K562 (cell line): ENCODE measurements around the gene ARHGAP35. TPM values are rescaled to one million over a fixed set of nuclear protein-coding genes. Genes with fewer than 3 reads are reported as not detected.

Source experiments
- BRD9 ChIP-seq: fragments of 450-650 bp; IDR thresholded peaks from 2 replicates; pipeline ENCODE4 v1.6.1; 2018; ENCODE audit warnings: low read depth; ENCODE audit not compliant: partially characterized antibody
- CBX2 ChIP-seq: fragments of 200-600 bp; sonication (generic); IDR thresholded peaks from one replicate; pipeline ENCODE4 v1.6.1; 2012; ENCODE audit warnings: mild to moderate bottlenecking, low read length, inconsistent platforms; ENCODE audit not compliant: insufficient read depth, poor library complexity, severe bottlenecking
- FOXM1 ChIP-seq, 2 experiments: fragments of 450-650 bp in 1 of 2; sonication (generic) in 1 of 2; formaldehyde crosslinking in 1 of 2; IDR thresholded peaks; 2 replicates each; pipeline versions ENCODE4 v1.6.1 to v1.9.0; 2017 to 2022; ENCODE audit warnings: low read depth in 2 of 2, mild to moderate bottlenecking in 2 of 2, missing genetic modification reagents in 1 of 2, moderate library complexity in 1 of 2
- FUS ChIP-seq: fragments of 200-400 bp; formaldehyde crosslinking; optimal IDR thresholded peaks from 2 replicates; pipeline ENCODE3; 2017; ENCODE audit warnings: low read depth, low read length
- GATAD2B ChIP-seq: fragments of 450-650 bp; IDR thresholded peaks from 2 replicates; pipeline ENCODE4 v1.6.1; 2017; ENCODE audit warnings: mild to moderate bottlenecking, borderline replicate concordance
- HNRNPL ChIP-seq: fragments of 200-400 bp; formaldehyde crosslinking; IDR thresholded peaks from 2 replicates; pipeline ENCODE4 v1.6.1; 2017; ENCODE audit warnings: low read depth, mild to moderate bottlenecking, low read length
- LARP7 ChIP-seq: fragments of 450-650 bp; IDR thresholded peaks from 2 replicates; pipeline ENCODE4 v1.6.1; 2016
- NR2F6 ChIP-seq: fragments of 450-650 bp; formaldehyde crosslinking; IDR thresholded peaks from 2 replicates; pipeline ENCODE4 v1.4.0; 2020; ENCODE audit warnings: mild to moderate bottlenecking
- SAP30 ChIP-seq: fragments of 200-600 bp; sonication (generic); IDR thresholded peaks from 2 replicates; pipeline ENCODE4 v1.6.1; 2012; ENCODE audit warnings: borderline replicate concordance, low read depth, mild to moderate bottlenecking, moderate library complexity, low read length, control low read depth, inconsistent platforms; ENCODE audit not compliant: insufficient read depth, poor library complexity, severe bottlenecking
- SNIP1 ChIP-seq: fragments of 450-650 bp; IDR thresholded peaks from 2 replicates; pipeline ENCODE4 v1.7.1; 2017; ENCODE audit warnings: low read depth, mild to moderate bottlenecking
- SNRNP70 ChIP-seq: fragments of 200-400 bp; formaldehyde crosslinking; optimal IDR thresholded peaks from 2 replicates; pipeline ENCODE3; 2017; ENCODE audit warnings: low read depth, low read length
- SPI1 ChIP-seq: IDR thresholded peaks from 2 replicates; pipeline ENCODE4 v1.6.1; 2011; ENCODE audit warnings: low read depth, low read length, control low read depth, borderline replicate concordance
- TARDBP ChIP-seq: fragments of 450-650 bp; IDR thresholded peaks from 2 replicates; pipeline ENCODE4 v1.6.1; 2016
- TGIF2 ChIP-seq: sonication (generic); formaldehyde crosslinking; IDR thresholded peaks from 2 replicates; pipeline ENCODE4 v1.8.1; 2022; ENCODE audit warnings: mild to moderate bottlenecking, missing genetic modification reagents, moderate library complexity
- ZKSCAN8 ChIP-seq: fragments of 200-800 bp; sonication (Bioruptor generic); IDR thresholded peaks from 2 replicates; pipeline ENCODE4 v1.6.1; 2016; ENCODE audit warnings: missing genetic modification characterization, missing compliant biosample characterization
- ZNF12 ChIP-seq: sonication (generic); formaldehyde crosslinking; IDR thresholded peaks from 2 replicates; pipeline ENCODE4 v1.4.0; 2020; ENCODE audit warnings: mild to moderate bottlenecking, missing genetic modification reagents
- ZNF140 ChIP-seq: fragments of 250-450 bp; sonication (Bioruptor Pico); IDR thresholded peaks from 2 replicates; pipeline ENCODE4 v1.8.0; 2021; ENCODE audit warnings: moderate library complexity, mild to moderate bottlenecking, inconsistent platforms
- ZNF143 ChIP-seq: sonication (generic); formaldehyde crosslinking; IDR thresholded peaks from 2 replicates; pipeline ENCODE4 v1.9.0; 2022; ENCODE audit warnings: mild to moderate bottlenecking, missing genetic modification reagents
- ZNF232 ChIP-seq: sonication (generic); formaldehyde crosslinking; IDR thresholded peaks from 2 replicates; pipeline ENCODE4 v1.8.0; 2022; ENCODE audit warnings: mild to moderate bottlenecking, missing genetic modification reagents
- ZNF644 ChIP-seq: fragments of 200-800 bp; sonication (Bioruptor generic); IDR thresholded peaks from 2 replicates; pipeline ENCODE4 v1.6.1; 2016; ENCODE audit warnings: low read depth, missing genetic modification characterization, missing compliant biosample characterization
- ZNF695 ChIP-seq: fragments of 450-650 bp; formaldehyde crosslinking; IDR thresholded peaks from 2 replicates; pipeline ENCODE4 v1.4.0; 2020; ENCODE audit warnings: mild to moderate bottlenecking, moderate library complexity
- polyA plus RNA-seq, 8 experiments: library from polyadenylated mRNA; depleted of rRNA in 4 of 8; stranded (reverse) in 5 of 8; unstranded in 3 of 8; fragments of >200 nt; fragmentation: Nextera tagmentation in 2 of 8; fragmentation: Illumina TruSeq in 1 of 8; extraction: Ambion mirVana in 2 of 8; extraction: Trizol in 1 of 8; gene quantifications; 2 replicates each; pipeline versions ENCODE4 v1.2.1 to v1.2.3, GENCODE V29; 2011 to 2014; ENCODE audit warnings: inconsistent platforms in 1 of 8, missing spikeins in 1 of 8
- total RNA-seq, 7 experiments: library from RNA; depleted of rRNA in 6 of 7; stranded (reverse); fragments of >200 nt in 6 of 7; fragmentation: Illumina TruSeq in 2 of 7; extraction: Trizol in 2 of 7; gene quantifications; 2 replicates each; pipeline versions ENCODE4 v1.2.1 to v1.2.3, GENCODE V29; 2011 to 2021; ENCODE audit warnings: low replicate concordance in 1 of 7
- TF ChIP-seq, protein P1 (sequence below): fragments of 250-450 bp; sonication (Bioruptor Pico); IDR thresholded peaks from 2 replicates; pipeline ENCODE4 v1.5.1; 2021; ENCODE audit warnings: mild to moderate bottlenecking
- TF ChIP-seq, protein P2 (sequence below): fragments of 450-650 bp; formaldehyde crosslinking; IDR thresholded peaks from 2 replicates; pipeline ENCODE4 v1.4.0; 2020; ENCODE audit warnings: mild to moderate bottlenecking, moderate library complexity
- TF ChIP-seq, protein P3 (sequence below): fragments of 250-450 bp; sonication (Bioruptor Pico); IDR thresholded peaks from 2 replicates; pipeline ENCODE4 v1.9.0; 2021; ENCODE audit warnings: mild to moderate bottlenecking, inconsistent platforms

Gene ARHGAP35
- total and polyA plus RNA-seq, 9 of the 15 experiments (the other 6 are each of a cell fraction or from before 2014, with no cell fraction given) = 0.27 to 26.4 (median 10.2) TPM

DNA sequence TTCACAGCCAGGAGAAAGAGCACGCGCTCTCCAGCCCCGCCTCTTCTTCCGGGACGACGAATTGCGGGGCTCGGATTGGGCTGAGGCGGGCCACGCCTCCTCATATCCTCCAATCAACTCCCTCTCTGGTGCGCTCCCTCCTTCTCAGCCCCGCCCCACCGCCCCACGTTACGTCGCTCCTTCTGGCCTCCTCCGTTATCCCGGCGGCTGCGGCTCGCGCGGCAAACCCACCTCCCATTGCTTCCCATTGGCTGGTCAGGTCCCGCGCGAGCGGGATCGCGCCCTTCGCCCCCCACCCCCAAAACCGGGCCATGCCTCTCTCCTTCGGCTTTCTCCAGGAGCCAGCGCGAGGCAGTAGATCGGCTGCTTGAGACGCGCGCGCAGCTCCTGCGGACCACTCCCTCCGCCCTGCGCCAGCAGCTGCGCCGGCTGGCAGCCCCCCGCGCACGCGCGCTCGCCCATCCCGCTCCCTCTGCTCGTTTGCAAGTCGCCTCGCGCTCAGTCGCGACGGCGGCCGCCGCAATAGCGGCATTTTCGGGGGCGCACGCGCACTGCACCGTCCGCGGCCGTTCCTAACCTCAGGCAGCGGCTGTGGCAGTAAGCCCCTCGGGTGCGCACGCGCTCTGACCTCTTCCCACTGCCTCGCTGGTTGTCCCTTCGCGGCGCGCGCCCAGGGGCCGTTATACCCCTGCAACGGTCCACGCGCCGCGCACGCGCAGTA is 512 bp upstream of the ARHGAP35 start (continued):
- TF ChIP-seq, protein P1, sequence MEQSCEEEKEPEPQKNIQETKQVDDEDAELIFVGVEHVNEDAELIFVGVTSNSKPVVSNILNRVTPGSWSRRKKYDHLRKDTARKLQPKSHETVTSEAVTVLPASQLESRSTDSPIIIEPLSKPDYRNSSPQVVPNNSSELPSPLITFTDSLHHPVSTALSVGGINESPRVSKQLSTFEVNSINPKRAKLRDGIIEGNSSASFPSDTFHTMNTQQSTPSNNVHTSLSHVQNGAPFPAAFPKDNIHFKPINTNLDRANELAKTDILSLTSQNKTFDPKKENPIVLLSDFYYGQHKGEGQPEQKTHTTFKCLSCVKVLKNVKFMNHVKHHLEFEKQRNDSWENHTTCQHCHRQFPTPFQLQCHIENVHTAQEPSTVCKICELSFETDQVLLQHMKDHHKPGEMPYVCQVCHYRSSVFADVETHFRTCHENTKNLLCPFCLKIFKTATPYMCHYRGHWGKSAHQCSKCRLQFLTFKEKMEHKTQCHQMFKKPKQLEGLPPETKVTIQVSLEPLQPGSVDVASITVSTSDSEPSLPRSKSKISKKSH (CRISPR knock-in tag) = no peak
- TF ChIP-seq CBX2 (no peak), ZNF143 (CRISPR knock-in tag) (peak; percentile 61; the same call in 1 of the 2 replicates), HNRNPL (peak; percentile 71; the same call in 1 of the 2 replicates), SPI1 (no peak), ZNF232 (CRISPR knock-in tag) (0 out of 2 replicates have a peak, but pooled peaks have one; percentile 54), FOXM1 (IDR thresholded peaks at IDR 0.05; ENCODE audit: low read depth) (no peak), FOXM1 (CRISPR knock-in tag; IDR thresholded peaks at IDR 0.05; ENCODE audit: low read depth) (peak; percentile 87; the same call in 1 of the 2 replicates), NR2F6 (CRISPR knock-in tag) (no peak), ZKSCAN8 (no peak), SNIP1 (no peak), LARP7 (no peak), SNRNP70 (no peak), FUS (peak; percentile 41), TGIF2 (peak; percentile 82; the same call in 1 of the 2 replicates), SAP30 (peak; percentile 27), GATAD2B (no peak), ZNF644 (tag) (peak; percentile 61; the same call in 1 of the 2 replicates), ZNF140 (no peak), TARDBP (no peak), BRD9 (no peak), ZNF12 (CRISPR knock-in tag) (peak; percentile 80; the same call in 1 of the 2 replicates), ZNF695 (CRISPR knock-in tag) (no peak)
- TF ChIP-seq, protein P2, sequence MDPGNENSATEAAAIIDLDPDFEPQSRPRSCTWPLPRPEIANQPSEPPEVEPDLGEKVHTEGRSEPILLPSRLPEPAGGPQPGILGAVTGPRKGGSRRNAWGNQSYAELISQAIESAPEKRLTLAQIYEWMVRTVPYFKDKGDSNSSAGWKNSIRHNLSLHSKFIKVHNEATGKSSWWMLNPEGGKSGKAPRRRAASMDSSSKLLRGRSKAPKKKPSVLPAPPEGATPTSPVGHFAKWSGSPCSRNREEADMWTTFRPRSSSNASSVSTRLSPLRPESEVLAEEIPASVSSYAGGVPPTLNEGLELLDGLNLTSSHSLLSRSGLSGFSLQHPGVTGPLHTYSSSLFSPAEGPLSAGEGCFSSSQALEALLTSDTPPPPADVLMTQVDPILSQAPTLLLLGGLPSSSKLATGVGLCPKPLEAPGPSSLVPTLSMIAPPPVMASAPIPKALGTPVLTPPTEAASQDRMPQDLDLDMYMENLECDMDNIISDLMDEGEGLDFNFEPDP = peak; percentile 79; the same call in 1 of the 2 replicates
- TF ChIP-seq, protein P3, sequence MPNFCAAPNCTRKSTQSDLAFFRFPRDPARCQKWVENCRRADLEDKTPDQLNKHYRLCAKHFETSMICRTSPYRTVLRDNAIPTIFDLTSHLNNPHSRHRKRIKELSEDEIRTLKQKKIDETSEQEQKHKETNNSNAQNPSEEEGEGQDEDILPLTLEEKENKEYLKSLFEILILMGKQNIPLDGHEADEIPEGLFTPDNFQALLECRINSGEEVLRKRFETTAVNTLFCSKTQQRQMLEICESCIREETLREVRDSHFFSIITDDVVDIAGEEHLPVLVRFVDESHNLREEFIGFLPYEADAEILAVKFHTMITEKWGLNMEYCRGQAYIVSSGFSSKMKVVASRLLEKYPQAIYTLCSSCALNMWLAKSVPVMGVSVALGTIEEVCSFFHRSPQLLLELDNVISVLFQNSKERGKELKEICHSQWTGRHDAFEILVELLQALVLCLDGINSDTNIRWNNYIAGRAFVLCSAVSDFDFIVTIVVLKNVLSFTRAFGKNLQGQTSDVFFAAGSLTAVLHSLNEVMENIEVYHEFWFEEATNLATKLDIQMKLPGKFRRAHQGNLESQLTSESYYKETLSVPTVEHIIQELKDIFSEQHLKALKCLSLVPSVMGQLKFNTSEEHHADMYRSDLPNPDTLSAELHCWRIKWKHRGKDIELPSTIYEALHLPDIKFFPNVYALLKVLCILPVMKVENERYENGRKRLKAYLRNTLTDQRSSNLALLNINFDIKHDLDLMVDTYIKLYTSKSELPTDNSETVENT (CRISPR knock-in tag) = peak; percentile 97
